ENCODE data around the gene ATP11B.
"Not testable (repeated sequence)": the region's sequence is repeated elsewhere in the genome, so short reads cannot be mapped to it uniquely, and the experiment has no call there.

ATP11B gene

DNA sequence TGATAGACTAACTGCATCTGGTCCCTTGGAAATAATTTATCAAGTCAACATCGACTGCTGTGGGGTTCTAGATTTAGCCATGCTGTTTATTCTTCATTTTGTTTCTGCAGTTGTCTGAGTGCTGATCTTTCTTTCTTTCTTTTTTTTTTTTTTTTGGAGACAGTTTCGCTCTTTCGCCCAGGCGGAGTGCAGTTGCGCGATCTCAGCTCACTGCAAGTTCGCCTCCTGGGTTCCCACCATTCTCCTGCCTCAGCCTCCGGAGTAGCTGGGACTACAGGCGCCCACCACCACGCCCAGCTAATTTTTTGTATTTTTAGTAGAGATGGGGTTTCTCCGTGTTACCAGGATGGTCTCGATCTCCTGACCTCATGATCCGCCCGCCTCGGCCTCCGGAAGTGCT is 5.8 kb downstream of the ATP11B start:
- H3K23ac ChIP-seq (ENCODE audit: low read length in 2 of 2); H4K8ac ChIP-seq (ENCODE audit: low read length); H3K27me3 ChIP-seq (ENCODE audit: control insufficient read depth in 1 of 2, insufficient read depth in 1 of 2, low read length in 2 of 2); H3K36me3 ChIP-seq (ENCODE audit: control insufficient read depth in 1 of 2, insufficient read depth in 2 of 2, low read depth in 1 of 2, low read length in 2 of 2); H2AK5ac ChIP-seq (ENCODE audit: low read length, severe bottlenecking); H3K18ac ChIP-seq (ENCODE audit: low read depth in 1 of 2, low read length in 2 of 2); H4K91ac ChIP-seq (ENCODE audit: low read length); H2AFZ ChIP-seq (ENCODE audit: low read depth, low read length); H3K27ac ChIP-seq (ENCODE audit: low read length, poor library complexity, severe bottlenecking); H3K4ac ChIP-seq (ENCODE audit: low read depth in 1 of 2, low read length in 2 of 2); DNase-seq; H3K4me3 ChIP-seq (ENCODE audit: insufficient read depth in 1 of 2, low read depth in 1 of 2, low read length in 2 of 2); H3K4me2 ChIP-seq (ENCODE audit: low read length, poor library complexity, severe bottlenecking); H2BK120ac ChIP-seq (ENCODE audit: low read depth, low read length); H3K14ac ChIP-seq (ENCODE audit: low read length in 2 of 2); H2BK5ac ChIP-seq (ENCODE audit: low read depth, low read length, poor library complexity, severe bottlenecking); H3K4me1 ChIP-seq (ENCODE audit: control insufficient read depth, insufficient read depth, low read depth, low read length); H3K79me1 ChIP-seq (replicated peaks; ENCODE audit: low read length, poor library complexity, severe bottlenecking); H2BK15ac ChIP-seq (ENCODE audit: low read depth, poor library complexity, severe bottlenecking); H3K9ac ChIP-seq (ENCODE audit: low read length); H3K9me3 ChIP-seq (ENCODE audit: control insufficient read depth, low read length); H2BK12ac ChIP-seq (ENCODE audit: low read length in 2 of 2): not testable (repeated sequence)
- WGBS: 97% methylated on average over 16 of the region's 16 CpGs

DNA sequence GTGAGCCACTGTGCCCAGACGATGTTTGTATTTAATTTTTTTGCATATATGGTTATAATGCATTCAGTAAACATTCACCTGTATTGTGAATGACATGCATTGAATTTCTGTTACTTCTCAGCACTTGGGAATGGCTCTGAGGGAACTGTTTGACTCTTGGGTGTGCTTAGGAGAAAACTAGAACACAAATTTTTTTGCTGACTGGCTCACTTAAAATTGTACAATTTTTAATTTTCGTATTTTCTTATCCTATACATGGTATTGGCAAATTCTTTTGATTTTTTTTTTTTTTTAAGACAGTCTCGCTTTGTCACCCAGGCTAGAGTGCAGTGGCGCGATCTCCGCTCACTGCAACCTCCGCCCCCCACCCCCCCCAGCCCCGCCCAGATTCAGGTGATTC is 7.2 kb downstream of the ATP11B start:
- H3K9me3 ChIP-seq (ENCODE audit: control insufficient read depth, low read length): no peaks in the 10 kb centered on the region
- H3K27me3 ChIP-seq (ENCODE audit: control insufficient read depth in 1 of 2, insufficient read depth in 1 of 2, low read length in 2 of 2): no peaks in the 10 kb centered on the region
- H3K4me3 ChIP-seq (ENCODE audit: insufficient read depth in 1 of 2, low read depth in 1 of 2, low read length in 2 of 2): no peak overlapping the region
- H3K23ac ChIP-seq (ENCODE audit: low read length in 2 of 2): no peak overlapping the region
- no peak overlapping the region for H3K9ac ChIP-seq (ENCODE audit: low read length)
- H3K18ac ChIP-seq (ENCODE audit: low read depth in 1 of 2, low read length in 2 of 2): no peak overlapping the region
- H4K8ac ChIP-seq (ENCODE audit: low read length): no peak overlapping the region
- H3K4me1 ChIP-seq (ENCODE audit: control insufficient read depth, insufficient read depth, low read depth, low read length): peaks cover 2% of the 10 kb centered on the region
- no peak overlapping the region for H3K14ac ChIP-seq (ENCODE audit: low read length in 2 of 2)
- H2AFZ ChIP-seq (ENCODE audit: low read depth, low read length): no peak overlapping the region
- no peaks in the 10 kb centered on the region for H3K36me3 ChIP-seq (ENCODE audit: control insufficient read depth in 1 of 2, insufficient read depth in 2 of 2, low read depth in 1 of 2, low read length in 2 of 2)
- no peak overlapping the region for H3K4me2 ChIP-seq (ENCODE audit: low read length, poor library complexity, severe bottlenecking)
- no peak overlapping the region for H3K4ac ChIP-seq (ENCODE audit: low read depth in 1 of 2, low read length in 2 of 2)
- H2AK5ac ChIP-seq (ENCODE audit: low read length, severe bottlenecking): no peak overlapping the region
- H2BK120ac ChIP-seq (ENCODE audit: low read depth, low read length): no peak overlapping the region
- no peak overlapping the region for H2BK15ac ChIP-seq (ENCODE audit: low read depth, poor library complexity, severe bottlenecking)
- no peak overlapping the region for H3K27ac ChIP-seq (ENCODE audit: low read length, poor library complexity, severe bottlenecking)
- no peak overlapping the region for H2BK12ac ChIP-seq (ENCODE audit: low read length in 2 of 2)
- H3K79me1 ChIP-seq (replicated peaks; ENCODE audit: low read length, poor library complexity, severe bottlenecking): peaks cover 6% of the 10 kb centered on the region
- WGBS: 100% methylated on average over 6 of the region's 8 CpGs
- no peak overlapping the region for H2BK5ac ChIP-seq (ENCODE audit: low read depth, low read length, poor library complexity, severe bottlenecking)
- no peak overlapping the region for H4K91ac ChIP-seq (ENCODE audit: low read length)
- DNase-seq: no peak

DNA sequence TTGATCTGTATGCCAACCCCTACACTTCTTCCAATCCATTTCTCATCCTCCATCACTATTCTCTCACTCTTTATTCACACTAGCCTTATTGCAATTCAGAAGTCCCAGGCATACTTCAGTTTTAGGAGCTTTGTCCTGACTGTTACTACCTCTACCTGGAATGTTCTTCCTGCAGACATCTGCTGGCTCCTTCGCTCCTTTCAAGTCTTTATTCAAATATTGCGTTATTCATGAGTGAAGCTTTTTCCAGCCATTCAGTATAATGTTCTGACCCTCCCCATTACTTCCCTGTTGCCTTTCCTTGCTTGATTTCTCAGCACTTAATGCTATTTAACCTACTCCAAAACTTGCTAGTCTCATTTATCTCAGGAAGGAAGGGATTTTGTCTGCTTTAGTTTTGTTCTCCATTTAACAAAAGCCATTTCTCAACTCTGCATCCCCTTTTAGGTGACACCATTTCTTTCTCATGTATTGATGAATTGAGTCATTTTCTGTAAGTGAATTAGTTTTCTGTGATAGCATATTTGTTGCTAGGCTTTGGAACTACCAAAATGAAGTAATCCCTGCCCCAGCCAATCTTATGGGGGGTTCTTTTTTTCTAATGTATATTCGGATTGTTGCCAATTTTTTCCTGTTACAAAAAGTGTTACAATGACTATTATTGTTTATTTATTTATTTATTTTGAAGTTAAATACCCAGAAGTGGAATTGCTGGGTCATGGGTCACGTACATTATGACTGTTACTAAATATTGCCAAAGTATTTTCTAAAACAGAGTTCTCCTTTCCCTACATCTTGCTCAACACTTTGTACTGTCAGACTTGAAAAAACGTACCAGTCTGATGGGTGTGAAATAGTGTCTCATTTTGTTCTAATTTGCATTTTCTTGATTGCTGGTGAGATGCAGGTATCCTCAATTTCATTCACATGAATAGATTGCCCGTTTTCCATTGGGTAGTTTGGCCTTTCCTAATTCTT is 9.4 kb downstream of the ATP11B start:
- Histone ChIP-seq H4K8ac (ENCODE audit: low read length) (no peak overlapping the region), H2BK120ac (ENCODE audit: low read depth, low read length) (no peak overlapping the region), H3K4ac (ENCODE audit: low read depth in 1 of 2, low read length in 2 of 2) (no peak overlapping the region), H3K79me1 (replicated peaks; ENCODE audit: low read length, poor library complexity, severe bottlenecking) (peaks cover 5% of the 10 kb centered on the region), H3K9me3 (ENCODE audit: control insufficient read depth, low read length) (no peaks in the 10 kb centered on the region), H3K27me3 (ENCODE audit: control insufficient read depth in 1 of 2, insufficient read depth in 1 of 2, low read length in 2 of 2) (no peaks in the 10 kb centered on the region), H3K18ac (ENCODE audit: low read depth in 1 of 2, low read length in 2 of 2) (no peak overlapping the region), H3K4me2 (ENCODE audit: low read length, poor library complexity, severe bottlenecking) (no peak overlapping the region), H2BK15ac (ENCODE audit: low read depth, poor library complexity, severe bottlenecking) (no peak overlapping the region), H4K91ac (ENCODE audit: low read length) (no peak overlapping the region), H3K14ac (ENCODE audit: low read length in 2 of 2) (no peak overlapping the region), H2BK12ac (ENCODE audit: low read length in 2 of 2) (no peak overlapping the region), H3K27ac (ENCODE audit: low read length, poor library complexity, severe bottlenecking) (no peak overlapping the region), H2AK5ac (ENCODE audit: low read length, severe bottlenecking) (no peak overlapping the region), H3K4me3 (ENCODE audit: insufficient read depth in 1 of 2, low read depth in 1 of 2, low read length in 2 of 2) (no peak overlapping the region), H2AFZ (ENCODE audit: low read depth, low read length) (no peak overlapping the region), H3K9ac (ENCODE audit: low read length) (no peak overlapping the region), H3K36me3 (ENCODE audit: control insufficient read depth in 1 of 2, insufficient read depth in 2 of 2, low read depth in 1 of 2, low read length in 2 of 2) (no peaks in the 10 kb centered on the region), H2BK5ac (ENCODE audit: low read depth, low read length, poor library complexity, severe bottlenecking) (no peak overlapping the region), H3K23ac (ENCODE audit: low read length in 2 of 2) (no peak overlapping the region), H3K4me1 (ENCODE audit: control insufficient read depth, insufficient read depth, low read depth, low read length) (peaks cover 2% of the 10 kb centered on the region)
- no peak for DNase-seq
- WGBS: 81% methylated on average over 3 of the region's 6 CpGs

DNA sequence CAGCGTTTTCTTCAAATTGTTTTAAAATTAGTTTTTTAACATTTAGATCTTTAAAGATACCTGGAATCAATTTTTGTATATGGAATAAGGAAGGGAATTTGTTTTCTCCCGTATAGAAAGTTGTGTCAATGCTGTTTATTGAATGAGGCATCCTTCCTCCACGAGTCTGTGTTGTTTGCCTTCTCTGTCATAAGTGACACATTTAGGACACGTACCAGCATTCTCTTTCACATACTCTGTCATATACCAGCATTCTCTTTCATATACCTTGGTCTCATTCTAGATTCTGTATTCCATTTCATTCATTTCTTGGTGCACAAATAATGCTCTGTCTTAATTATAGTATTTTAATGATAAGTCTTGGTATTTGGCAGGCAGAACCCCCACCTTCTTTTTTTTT is 10.3 kb downstream of the ATP11B start:
- H3K23ac ChIP-seq (ENCODE audit: low read length in 2 of 2): no peak overlapping the region
- H2BK15ac ChIP-seq (ENCODE audit: low read depth, poor library complexity, severe bottlenecking): no peak overlapping the region
- H3K36me3 ChIP-seq (ENCODE audit: control insufficient read depth in 1 of 2, insufficient read depth in 2 of 2, low read depth in 1 of 2, low read length in 2 of 2): no peaks in the 10 kb centered on the region
- H3K79me1 ChIP-seq (replicated peaks; ENCODE audit: low read length, poor library complexity, severe bottlenecking): peaks cover 4% of the 10 kb centered on the region
- H2BK120ac ChIP-seq (ENCODE audit: low read depth, low read length): no peak overlapping the region
- no peak overlapping the region for H3K4ac ChIP-seq (ENCODE audit: low read depth in 1 of 2, low read length in 2 of 2)
- no peak overlapping the region for H2AK5ac ChIP-seq (ENCODE audit: low read length, severe bottlenecking)
- H2BK12ac ChIP-seq (ENCODE audit: low read length in 2 of 2): no peak overlapping the region
- no peak overlapping the region for H3K14ac ChIP-seq (ENCODE audit: low read length in 2 of 2)
- H3K27me3 ChIP-seq (ENCODE audit: control insufficient read depth in 1 of 2, insufficient read depth in 1 of 2, low read length in 2 of 2): no peaks in the 10 kb centered on the region
- H3K18ac ChIP-seq (ENCODE audit: low read depth in 1 of 2, low read length in 2 of 2): no peak overlapping the region
- no peak overlapping the region for H3K27ac ChIP-seq (ENCODE audit: low read length, poor library complexity, severe bottlenecking)
- no peak overlapping the region for H3K4me2 ChIP-seq (ENCODE audit: low read length, poor library complexity, severe bottlenecking)
- H3K9ac ChIP-seq (ENCODE audit: low read length): no peak overlapping the region
- H3K4me3 ChIP-seq (ENCODE audit: insufficient read depth in 1 of 2, low read depth in 1 of 2, low read length in 2 of 2): no peak overlapping the region
- H4K8ac ChIP-seq (ENCODE audit: low read length): no peak overlapping the region
- H2BK5ac ChIP-seq (ENCODE audit: low read depth, low read length, poor library complexity, severe bottlenecking): no peak overlapping the region
- H3K4me1 ChIP-seq (ENCODE audit: control insufficient read depth, insufficient read depth, low read depth, low read length): peaks cover 2% of the 10 kb centered on the region
- H2AFZ ChIP-seq (ENCODE audit: low read depth, low read length): no peak overlapping the region
- no peak for DNase-seq
- H3K9me3 ChIP-seq (ENCODE audit: control insufficient read depth, low read length): no peaks in the 10 kb centered on the region
- no peak overlapping the region for H4K91ac ChIP-seq (ENCODE audit: low read length)
- WGBS: 93% methylated on average over 3 of the region's 4 CpGs
